CD4-positive, alpha-beta T cell treated with Interleukin-15 for 4 hours (primary cell): ENCODE data around the gene TPO.
"Not testable (repeated sequence)": the region's sequence is repeated elsewhere in the genome, so short reads cannot be mapped to it uniquely, and the experiment has no call there.

Experiments
- DNase-seq: peaks from one replicate; pipeline ENCODE4 v3.0.0-alpha.2; 2020; ENCODE audit warnings: low spot score

Gene TPO

DNA sequence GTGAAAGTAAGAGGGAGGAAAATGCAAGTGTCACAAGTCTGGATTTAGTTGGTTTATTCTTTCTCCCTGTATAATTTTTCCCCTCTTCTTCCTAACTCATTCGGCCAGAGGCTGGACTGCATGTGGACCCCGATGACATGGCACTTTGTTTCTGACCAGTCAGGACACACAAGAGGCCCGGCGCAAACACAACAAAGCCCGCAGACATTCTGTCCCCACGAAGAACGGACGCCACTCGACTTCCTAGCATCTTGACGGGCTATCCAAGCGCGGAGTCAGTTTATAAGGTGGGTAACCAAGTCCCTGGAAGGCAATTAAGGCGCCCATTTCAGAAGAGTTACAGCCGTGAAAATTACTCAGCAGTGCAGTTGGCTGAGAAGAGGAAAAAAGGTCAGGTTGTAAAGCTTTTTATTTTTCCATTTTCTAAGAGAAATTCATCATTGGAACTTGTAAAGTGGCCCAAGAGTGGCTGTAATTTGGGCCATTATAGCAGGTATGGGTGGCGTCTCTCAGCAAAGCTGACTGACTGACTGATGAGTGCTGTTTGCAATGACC is at the start of gene TPO:
TSS of gene TPO (plus strand) at position 308 of the 555 bp plus-strand sequence. CDS start 946 bp downstream, outside the sequence.
- no peak for DNase-seq

DNA sequence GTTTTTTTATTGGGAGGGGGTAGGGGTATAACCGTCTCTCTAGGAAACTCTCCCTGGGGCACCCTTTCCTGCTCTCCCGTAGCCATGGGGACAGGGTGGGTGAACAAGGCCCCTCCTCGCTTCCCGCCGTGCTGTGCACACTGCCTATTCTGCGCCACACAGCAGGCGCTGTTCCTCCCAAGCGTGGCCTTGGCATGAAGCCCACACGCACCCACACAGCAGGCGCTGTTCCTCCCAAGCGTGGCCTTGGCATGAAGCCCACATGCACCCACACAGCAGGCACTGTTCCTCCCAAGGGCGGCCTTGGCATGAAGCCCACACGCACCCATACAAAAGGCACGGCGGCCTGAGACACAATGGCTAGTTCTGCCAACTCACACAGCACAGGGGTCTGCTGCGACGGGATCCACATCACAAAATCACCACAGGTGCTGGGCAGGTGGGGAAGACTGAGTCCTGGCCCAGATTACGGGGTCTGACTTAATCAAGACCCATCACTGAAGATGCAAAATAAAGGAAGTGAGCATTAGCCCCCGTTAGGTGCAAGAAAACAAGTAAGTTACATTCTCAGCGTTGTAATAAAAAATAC is 46.6 kb upstream of the TPO start:
- DNase-seq = no peak

DNA sequence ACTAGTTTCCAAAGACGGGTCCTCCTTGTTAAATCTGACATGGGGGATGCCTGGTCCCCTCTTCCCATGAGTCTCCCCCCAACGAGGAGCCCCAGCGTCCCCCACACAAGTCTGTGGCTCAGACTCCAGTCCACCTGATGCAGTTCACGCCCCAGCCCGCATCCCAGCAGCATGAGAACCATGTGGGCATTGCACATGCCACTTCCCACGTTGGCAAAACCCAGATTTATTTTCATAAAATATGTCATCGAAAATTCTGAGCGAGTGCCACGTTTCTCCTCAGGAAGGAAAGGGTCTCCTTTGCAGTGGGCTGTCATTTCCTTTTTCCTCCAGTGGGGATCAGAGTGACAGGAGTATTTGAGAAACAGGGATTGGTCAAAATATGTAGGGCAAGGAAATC is 45.7 kb upstream of the TPO start:
- no peak for DNase-seq

DNA sequence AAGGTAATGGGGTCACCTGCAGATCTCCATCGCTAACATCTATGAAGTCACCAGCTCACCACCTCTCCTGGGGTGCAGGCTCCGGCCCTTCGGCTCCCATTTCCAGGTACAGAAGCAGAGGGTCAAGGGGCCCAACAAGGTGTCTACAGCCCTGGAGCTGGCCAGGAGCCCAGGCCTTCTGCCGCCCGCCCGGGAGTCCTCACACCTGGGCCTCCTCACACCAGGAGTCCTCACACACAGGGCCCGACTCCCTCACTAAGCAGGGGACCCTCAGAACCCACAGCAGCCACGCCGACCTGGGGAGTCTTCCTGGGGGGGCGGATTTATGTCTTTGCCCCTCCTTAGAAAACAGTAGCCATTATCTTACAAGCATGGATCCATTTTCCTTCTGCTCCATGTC is 43.4 kb upstream of the TPO start:
- DNase-seq = no peak

DNA sequence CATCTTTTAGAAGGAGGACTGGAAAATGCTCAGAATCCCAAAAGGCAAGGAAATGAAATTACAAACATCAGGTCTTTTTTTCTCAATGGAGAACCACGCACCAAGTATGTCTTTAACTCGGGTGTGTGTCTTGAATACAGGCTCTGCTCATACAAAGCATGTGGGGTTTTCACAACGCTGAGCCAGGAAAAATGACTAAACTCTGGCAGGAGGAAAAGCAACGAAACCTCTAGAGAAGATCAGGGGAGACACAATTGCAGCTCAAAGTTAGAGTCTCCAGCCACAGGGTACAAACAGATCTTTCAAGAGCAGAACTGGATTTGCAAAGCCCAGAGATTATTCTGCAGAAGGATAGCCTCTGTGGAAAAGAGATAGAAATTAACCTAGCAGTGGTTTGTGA is 42.8 kb upstream of the TPO start:
- no peak for DNase-seq

DNA sequence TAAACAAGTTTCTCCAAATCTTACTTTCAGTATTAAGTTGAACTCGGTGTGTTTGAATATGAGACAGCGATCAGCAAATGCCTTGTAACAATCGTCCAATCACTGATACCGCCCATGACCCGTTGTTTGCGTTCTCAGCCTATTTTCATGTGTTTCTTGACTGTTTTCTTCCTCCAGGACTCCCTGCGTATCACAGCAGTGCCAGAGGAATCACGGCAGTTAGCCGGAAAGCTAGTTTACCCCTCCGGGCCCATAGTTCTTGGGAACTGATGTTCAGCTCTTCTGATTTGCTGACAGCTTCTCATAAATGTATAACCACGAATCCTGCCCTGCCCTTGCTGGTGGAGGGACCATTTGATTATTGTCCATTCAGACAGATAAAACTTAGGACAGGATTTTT is 42.2 kb upstream of the TPO start:
- no peak for DNase-seq

DNA sequence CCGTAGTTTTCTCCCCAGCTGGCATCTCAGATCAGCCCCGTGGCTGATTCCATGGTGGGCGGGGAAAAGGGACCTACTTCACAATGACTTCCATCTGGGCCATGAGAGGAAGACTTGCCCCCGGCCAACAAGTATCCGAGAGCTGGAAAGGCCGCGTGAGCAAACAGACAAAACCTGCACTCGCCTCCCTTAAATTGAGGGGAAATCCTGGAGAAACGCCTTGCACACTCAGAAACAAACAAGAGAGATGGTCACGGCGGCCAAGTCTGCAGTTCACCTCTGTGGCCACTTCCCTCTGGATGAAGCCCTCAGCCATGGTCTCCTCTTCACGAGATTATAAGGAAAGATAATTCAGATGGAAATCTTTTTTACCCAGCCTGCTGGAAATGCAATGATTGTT is 39.4 kb upstream of the TPO start:
- no peak for DNase-seq

DNA sequence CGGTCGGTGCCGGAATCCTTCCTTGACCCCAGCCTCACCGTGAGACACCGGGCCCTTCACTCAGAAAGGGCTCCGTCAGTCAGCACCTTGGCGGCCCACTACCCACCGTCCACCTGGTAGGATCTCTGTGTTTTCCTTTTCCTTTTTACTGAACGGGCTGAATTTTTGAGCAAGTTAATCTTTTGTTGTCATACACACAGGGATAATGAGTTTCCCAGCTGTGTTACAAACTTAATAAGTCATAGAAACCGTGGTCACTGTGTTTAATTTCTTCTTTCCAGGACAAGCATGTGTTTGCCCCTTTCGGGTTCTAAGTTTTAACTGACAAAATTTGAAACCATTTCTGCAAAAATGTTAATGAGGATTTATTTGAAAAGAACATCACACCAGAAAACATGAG is 39.0 kb upstream of the TPO start:
- DNase-seq = no peak

DNA sequence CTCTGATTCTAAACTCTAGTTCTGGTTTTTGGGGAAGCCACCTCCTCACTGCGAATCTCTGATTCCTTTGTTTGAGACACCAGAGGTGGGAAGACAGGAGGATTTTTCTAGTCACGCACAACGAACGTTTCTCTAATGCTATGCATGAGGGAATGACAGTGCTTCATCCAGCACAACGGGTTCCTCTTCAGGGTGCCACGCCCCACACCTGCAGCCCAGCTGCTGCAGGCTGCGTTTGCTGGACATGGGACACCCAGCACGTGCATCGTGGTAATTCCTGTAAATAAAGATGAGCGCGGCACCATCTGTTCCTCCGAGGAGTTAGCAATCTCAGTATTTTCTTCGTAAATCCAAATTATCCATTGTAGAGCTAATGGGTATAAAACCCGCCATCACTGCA is 37.5 kb upstream of the TPO start:
- no peak for DNase-seq

DNA sequence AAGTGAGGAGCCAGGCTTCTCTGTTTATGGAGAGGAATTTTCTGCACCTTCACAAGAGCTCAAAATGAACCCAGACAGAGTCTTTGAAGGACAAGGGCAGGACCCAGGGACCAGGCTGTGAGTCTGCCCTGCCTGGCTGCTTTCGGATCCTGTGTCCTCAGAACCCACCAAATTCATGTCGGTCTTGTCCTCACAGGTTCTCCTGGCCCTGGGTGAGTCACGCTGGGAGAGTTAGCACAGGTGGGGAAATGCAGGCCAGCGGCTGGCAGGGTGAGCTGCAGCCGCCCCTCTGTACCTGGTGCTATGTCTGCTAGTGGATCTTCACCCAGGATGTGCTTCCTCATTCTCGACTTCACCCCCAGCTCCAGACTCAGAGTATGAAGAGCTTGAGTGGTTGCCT is 35.8 kb upstream of the TPO start:
- DNase-seq = no peak

DNA sequence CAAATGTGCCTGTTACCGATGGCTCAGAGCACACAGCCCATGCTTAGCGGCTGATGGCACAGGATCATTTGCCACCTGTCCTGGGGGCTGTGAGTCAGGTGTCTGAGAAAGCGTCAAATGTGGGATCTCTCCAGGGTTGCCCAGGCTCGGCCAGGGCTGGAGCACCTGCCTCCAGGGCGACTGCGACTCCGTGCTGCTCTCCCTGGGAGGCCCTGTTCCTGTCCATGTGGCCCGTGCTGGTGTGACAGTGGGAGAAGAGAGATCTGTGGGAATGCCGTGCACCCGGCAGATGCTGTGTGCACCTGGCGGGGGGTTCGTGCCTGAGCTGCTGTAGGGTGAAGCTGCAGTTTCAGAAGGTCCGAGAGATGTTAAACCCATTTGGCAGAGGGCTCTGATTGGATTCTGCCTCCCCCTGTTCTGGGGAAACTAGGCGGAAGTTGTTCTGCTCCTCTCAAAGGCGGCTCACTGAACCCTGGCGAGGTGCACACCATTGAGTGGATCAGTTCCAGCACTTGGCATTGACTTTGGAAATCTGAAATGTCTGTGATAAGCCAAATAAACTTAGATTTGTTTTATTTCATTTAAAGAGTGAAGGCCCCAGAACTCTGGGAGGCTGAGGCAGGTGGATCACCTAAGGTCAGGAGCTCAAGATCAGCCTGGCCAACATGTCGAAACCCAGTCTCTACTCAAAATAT is 34.7 kb upstream of the TPO start:
- DNase-seq = no peak

DNA sequence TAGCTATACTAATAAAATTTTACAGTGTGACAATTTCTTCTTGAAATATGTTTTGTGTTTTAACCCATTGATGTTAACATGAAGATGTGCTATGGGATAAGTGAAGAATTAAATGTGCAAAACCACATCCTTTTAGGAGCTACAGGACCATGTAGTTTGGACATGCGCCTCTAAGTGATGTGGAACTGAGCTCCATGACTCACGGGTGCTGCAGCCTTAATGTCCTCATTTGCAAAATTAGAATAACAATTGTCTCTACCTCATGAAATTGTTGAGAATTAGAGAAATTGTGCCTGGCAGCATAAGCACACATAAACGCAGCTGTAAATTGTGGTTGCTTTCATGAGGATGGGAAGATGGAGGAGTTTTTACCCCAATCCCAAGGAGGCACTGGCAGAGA is 31.6 kb upstream of the TPO start:
- no peak for DNase-seq

DNA sequence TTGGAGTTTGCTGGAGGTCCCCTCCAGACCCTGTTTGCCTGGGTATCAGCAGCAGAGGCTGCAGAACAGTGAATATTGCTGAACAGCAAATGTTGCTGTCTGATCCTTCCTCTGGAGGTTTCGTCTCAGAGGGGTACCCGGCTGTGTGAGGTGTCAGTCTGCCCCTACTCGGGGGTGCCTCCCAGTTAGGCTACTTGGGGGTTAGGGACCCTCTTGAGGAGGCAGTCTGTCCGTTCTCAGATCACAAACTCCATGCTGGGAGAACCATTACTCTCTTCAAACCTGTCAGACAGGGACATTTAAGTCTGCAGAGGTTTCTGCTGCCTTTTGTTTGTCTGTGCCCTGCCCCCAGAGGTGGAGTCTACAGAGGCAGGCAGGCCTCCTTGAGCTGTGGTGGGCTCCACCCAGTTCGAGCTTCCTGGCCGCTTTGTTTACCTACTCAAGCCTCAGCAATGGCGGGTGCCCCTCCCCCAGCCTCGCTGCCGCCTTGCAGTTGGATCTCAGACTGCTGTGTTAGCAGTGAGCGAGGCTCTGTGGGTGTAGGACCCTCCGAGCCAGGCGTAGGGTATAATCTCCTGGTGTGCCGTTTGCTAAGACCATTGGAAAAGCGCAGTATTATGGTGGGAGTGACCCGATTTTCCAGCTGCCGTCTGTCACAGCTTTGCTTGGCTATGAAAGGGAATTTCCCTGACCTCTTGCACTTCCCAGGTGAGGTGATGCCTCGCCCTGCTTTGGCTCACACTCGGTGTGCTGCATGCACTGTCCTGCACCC is 25.1 kb upstream of the TPO start:
- DNase-seq = not testable (repeated sequence)

DNA sequence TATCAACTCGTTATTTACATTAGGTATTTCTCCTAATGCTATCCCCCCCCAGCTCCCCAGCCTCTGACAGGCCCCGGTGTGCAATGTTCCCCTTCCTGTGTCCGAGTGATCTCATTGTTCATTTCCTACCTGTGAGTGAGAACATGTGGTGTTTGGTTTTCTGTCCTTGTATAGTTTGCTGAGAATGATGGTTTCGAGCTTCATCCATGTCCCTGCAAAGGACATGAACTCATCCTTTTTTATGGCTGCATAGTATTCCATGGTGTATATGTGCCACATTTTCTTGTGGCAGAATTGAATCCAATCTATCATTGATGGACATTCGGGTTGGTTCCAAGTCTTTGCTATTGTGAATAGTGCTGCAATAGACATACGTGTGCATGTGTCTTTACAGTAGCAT is 23.1 kb upstream of the TPO start:
- DNase-seq = not testable (repeated sequence)

DNA sequence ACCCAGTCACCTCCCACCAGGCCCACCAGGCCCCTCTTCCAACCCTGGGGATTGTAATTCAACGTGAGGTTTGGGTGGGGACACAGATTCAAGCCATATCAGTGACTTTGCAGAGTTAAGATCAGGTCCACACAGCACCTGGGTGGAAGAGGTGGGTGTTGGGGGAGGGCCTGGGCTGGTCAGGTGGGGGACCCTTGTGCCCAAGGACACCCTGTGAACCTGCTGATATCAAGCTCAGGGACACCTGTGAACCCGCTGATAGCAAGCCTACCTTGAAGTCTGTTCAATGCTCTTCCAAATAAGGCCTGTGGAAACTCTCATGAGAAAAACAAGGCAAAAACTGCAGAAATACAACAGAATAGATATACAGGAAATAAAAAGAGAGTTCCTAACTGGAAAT is 19.9 kb upstream of the TPO start:
- no peak for DNase-seq

DNA sequence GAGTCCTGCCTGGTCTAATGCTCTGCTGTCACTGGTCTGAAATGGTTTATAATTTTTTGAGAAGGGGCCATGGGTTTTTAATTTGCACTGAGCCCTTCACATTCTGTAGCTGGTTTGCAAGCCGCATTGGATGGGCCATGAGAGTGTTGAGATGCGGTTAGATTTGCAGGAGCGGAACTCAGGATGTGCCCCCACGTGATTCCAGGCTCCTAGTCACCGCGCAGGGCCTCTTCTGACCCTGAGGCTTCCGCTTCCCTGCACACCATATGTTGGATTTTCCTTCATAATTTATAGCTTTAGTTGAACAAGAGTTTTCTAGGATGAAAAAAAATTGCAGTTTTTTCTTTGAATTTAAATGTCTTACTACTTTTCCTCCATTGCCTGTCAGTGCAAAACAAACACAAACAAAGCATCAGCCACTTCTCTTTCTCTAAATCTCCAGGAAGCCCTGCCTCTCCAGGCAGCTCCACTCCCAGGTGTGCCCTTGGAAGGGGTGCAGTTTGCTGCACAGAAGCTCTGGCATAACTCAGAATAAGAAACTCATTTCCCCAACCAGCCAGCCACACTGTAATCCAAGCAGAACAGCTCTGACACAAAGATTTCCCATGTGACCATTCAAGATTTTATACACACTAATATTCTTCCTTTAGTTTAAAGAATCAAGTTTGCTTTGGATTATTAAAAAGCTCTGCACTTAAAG is 18.4 kb upstream of the TPO start:
- no peak for DNase-seq

DNA sequence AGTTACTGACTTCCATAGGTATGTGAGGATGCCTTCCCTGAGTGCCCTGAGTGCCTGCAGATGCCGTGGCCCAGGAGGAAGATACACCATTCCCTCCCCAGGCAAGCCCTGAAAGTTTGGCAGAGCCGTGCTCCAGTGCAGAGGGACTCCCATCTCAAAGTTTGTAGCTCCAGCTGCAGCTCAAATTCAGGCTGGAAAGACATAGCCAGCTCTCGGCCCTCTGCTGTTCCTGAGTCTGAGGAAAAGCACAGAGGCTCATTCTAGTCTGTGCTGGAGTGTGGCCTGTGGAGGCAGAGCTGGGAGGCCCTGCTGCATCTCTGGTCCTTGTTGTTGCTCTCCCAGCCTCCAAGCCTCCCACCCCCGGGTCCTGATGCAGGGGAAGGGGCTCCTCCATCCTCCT is 15.9 kb upstream of the TPO start:
- no peak for DNase-seq

DNA sequence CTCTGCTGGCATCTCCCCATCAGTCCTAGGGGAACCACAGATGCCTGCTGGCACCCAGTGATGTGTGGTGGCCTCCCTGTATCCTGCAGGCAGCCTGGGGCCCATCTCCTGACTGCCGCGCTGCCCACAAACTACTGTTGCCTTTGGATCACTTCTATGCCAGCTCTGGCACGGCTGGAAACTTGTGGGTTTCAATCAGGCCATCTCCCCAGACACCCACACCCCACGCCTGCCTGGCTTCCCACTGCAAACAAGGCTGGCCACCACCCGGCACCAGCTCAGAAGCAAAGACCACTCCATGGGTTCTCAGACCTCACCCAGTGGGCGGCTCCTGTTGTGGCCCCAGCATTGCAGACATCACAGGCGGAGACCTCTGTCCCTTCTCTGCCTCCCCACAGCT is 15.1 kb upstream of the TPO start:
- no peak for DNase-seq

DNA sequence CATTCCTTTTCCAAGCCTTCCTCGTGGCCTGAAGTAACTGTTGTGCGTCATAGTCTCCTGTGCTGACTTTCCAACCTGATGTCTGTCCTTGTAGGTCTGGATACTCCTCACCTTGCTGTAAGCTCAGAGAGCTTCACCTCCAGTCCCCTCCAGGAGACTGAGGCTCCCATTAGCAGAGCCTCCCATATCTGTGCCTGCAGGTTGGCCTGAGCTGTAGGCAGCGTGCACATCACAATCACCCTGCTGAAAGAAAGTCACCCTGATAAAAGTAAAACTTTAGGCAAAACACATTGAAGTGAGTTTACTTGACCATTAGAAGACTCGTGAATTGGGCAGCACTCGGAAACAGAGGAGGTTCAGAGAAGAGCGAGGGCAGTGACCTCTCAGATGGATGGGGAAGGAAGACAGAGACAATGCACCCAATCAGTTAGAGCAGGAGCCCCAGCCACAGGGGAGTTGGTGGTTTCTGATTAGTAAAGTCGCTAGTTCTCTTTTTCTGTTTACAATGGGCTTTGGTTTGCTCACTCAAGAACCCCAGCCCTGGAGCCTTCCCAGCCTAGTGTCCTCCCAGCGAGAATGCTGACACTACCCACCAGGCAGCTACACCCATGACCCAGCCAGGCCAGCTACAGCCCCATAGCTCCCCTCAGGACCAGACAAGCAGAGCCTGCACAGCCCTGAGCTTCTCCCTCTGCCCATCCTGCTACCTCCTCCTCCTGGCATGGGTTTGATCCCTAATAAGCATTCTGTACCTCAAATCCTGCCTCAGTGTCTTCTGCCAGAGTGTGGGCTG is 12.1 kb upstream of the TPO start:
- no peak for DNase-seq

DNA sequence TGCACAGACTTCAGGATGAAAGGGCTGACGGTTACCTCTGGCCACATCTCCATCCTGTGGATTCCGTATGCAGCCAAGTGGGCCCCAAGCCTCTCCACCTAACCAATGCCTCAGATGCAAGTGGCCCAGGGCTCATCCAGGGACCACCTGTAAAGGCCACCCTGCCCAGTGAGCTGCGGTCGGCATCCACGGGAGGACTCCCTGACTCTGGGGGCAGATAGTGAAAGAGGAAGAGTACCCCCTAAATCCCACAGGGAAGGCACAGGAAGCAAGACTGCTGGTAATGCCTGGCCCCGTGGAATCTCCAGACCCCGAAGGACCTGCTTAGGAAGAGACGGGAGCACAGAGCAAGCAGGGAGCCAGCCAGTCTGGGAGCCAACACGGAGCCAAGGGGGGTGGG is 11.2 kb upstream of the TPO start:
- no peak for DNase-seq

DNA sequence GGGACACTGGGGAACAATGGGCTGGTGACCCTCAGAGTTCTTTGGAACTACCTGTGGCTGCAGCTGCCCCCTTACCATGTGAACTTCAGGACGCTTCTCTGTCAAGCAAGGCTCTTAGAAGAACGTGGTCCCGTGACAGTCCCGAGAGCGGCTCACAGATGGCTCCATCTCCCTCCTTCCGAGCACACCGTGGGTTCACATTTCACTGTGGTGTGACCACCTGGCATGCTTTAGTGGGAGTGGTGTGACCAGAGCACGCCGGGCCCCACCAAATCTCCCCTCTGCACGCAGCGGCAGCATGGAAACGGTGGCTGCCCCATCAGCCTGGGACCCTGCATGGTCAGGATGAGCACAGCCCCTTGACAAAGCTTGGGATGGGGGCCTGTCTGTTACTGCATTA is 9.7 kb upstream of the TPO start:
- no peak for DNase-seq

DNA sequence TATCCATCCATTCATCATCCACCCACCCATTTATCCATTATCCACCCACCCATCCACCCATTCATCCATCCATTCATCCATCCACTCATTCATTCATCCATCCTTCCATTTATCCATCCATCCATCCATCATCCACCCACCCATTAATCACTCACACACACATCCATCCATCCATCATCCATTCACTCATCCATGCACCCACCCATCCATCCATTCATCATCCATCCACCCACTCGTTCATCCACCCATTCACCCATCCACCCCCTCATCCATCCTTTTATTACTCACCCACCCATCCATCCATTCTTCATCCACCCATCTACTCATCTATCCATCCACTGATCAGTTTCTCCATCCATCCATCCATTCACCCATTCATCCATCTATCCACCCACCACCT is 8.1 kb upstream of the TPO start:
- DNase-seq = no peak
